Activated CD4-positive, CD25-positive, alpha-beta regulatory T cell (primary cell): Measurements from ENCODE around the gene PTPRF.
"Not testable (repeated sequence)": the region's sequence is repeated elsewhere in the genome, so short reads cannot be mapped to it uniquely, and the experiment has no call there.

Source experiments
- DNase-seq, 4 experiments: peaks; one replicate each; lab custom pipeline; 2025; lab: John Stamatoyannopoulos, UW

The PTPRF gene

DNA sequence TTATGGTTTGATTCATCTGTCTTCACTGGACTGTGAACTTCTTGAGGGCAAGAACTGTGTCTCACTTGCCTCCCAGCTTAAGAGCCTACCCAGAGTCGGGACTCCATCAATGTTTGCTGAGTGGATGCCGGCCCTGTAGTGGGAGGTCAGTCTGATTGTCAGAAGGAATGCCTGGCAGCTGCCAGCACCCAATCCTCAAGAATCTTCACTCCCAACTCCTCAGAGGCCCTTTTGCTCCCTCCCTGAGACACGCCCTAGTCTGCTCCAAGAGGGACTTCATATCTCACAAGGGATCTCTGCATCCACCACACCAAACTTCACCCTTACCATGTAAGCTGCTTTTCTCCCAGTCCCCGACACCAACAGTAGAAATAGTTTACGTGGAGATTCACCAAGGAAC is 104.0 kb downstream of the PTPRF start:
- no peak for DNase-seq

DNA sequence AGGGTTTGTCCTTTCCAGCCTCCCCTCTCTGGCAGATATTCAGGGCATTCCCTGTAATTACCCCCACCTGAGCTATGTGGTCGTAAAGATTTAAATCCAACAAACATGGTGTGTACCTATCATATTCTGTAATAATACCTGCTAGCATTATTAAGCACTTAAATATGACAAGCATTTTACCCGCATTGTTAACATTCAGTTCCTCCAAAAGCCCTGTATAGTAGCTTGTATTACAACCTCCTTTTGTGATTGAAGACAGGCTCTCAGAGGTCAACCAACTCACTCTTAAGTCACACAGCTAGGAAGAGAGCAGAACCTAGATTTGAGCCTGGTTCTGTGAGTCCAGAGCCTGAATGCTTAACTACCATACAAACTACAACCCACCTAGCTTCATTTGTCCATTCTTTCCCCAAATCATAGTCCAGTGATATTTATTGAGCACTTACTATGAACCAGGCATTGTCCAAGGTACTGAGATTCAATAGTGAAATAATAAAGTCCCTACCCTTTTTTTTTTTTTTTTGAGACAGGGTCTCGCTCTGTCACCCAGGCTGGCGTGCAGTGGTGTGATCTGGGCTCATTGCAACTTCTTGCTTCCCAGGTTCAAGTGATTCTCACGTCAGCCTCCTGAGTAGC is 105.4 kb downstream of the PTPRF start:
- no peak for DNase-seq

DNA sequence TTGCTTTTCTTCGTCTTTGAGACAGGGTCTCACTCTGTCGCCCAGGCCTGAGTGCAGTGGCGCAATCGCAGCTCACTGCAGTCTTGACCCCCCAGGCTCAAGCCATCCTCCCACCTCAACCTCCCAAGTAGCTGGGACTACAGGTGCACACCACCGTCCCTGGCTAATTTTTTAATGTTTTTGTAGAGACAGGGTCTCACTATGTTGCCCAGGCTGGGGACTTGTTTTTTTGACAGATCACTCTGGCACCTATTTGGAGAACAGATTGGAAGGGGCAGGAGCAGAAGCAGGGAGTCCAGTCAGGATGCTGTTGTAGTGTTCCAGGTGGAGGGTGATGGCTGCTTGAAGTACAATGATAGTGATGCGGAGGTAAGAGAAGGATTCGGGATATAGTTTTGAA is 106.6 kb downstream of the PTPRF start:
- DNase-seq: no peak

DNA sequence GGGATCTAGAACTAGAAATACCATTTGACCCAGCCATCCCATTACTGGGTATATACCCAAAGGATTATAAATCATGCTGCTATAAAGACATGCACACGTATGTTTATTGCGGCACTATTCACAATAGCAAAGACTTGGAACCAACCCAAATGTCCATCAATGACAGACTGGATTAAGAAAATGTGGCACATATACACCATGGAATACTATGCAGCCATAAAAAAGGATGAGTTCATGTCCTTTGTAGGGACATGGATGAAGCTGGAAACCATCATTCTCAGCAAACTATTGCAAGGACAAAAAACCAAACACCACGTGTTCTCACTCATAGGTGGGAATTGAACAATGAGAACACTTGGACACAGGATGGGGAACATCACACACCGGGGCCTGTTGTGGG is 107.7 kb downstream of the PTPRF start:
- not testable (repeated sequence) for DNase-seq

DNA sequence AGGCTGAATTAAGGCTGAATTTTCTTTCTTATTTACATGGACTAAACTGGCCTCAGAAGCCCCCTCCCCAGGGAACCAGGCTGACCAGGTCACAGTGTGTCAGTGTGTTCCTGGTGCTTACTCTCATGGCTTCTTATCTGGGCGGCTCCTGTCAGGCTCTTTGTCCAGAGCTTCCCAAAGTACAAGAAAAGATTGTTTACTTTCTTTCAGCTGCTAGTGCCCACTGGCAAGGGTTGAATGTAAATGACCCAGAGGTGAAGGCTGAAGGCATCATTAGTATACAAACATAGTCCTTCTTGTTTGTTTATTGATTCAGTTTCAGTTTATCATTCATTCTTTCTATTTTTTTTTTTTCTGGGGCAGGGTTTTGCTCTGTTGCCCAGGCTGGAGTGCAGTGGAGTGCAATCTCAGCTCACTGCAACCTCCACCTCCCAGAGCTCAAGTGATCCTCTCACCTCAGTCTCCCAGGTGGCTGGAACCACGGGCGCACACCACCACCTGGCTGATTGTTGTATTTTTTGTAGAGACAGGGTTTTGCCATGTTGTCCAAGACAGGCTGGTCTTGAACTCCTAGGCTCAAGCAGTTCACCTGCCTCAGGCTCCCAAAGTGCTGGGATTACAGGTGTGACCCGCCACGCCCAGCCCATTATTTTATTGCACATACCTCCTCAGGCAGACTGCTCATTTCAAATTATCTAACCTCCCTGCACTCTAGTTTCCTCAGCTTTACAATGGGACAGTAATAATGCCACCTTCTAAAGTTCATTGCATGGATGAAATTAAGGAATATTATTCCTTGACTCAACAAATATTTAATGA is 109.5 kb downstream of the PTPRF start:
- DNase-seq: no peak

DNA sequence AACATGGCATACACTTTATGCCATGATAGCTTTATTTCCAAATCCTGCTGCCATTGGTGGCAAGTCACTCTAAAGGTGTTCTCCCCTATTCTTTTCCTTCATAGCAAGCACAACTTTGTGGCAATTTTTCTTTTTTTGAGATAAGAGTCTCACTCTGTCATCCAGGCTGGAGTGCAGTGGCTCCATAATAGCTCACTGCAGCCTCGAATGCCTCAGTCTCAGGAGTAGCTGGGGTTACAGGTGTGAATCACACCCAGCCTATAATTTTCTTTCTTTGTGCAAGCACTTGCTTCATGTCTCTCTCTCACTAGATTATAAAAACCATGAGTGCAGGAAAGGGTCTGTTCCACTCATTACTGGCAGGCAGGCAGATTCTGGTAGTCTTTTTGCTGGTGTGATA is 113.9 kb downstream of the PTPRF start:
- no peak for DNase-seq

DNA sequence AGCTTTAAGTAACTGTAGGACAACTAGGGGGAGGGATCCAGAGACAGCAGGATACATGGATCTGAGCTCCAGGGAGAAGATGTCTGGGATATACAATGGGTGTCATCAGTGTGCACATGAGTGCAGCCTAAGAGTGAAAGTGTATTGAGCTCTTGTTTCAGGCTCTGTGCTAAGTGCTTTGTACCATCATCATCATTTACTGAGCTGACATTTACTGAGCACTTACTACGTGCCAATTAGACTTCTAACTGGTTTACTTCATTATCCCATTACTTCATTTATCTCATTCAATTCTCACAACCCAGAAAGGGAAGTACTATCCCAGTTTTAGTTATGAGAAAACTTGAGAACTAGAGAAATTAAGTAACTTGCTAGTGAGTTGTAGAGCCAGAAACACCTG is 114.8 kb downstream of the PTPRF start:
- no peak for DNase-seq

DNA sequence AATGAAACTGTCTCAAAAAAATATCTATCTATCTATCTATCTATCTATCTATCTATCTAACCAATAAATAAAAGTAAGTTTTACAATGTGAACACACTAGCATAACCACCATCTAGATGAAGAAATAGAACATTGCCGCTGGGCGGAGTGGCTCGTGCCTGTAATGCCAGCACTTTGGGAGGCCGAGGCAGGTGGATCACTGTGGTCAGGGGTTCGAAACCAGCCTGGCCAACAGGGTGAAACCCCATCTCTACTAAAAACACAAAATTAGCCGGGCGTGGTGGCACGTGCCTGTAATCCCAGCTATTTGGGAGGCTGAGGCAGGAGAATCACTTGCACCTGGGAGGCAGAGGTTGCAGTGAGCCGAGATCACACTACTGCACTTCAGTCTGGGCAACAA is 116.6 kb downstream of the PTPRF start:
- not testable (repeated sequence) for DNase-seq

DNA sequence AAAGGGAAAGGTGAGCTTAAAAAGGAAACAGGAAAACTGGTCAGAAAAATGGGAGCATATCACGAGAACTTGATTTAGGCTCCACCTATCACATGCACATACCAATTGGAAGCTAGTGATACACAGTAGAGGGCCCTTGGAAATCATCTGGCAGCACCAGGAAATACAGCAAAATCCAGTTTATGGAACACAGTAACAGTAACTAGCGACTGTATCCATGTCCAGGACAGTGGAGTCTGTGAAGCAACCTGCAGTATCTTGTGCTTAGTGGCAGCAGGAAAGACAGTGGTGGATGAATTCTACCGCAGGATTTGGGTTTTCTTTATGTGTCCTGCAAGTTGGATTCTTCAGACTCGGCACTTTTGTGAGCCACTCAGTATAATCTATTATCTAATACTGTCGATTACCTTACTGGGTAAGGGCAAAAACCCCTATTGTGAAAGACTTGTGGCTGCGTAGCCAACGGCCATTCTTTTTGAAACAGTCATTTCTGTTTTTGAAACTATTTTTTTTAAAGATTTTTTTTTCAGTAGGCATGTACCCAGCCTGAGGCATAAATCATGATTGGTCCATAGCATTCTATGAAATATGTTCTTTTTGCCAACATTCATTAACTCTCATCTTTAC is 117.7 kb downstream of the PTPRF start:
- no peak for DNase-seq

DNA sequence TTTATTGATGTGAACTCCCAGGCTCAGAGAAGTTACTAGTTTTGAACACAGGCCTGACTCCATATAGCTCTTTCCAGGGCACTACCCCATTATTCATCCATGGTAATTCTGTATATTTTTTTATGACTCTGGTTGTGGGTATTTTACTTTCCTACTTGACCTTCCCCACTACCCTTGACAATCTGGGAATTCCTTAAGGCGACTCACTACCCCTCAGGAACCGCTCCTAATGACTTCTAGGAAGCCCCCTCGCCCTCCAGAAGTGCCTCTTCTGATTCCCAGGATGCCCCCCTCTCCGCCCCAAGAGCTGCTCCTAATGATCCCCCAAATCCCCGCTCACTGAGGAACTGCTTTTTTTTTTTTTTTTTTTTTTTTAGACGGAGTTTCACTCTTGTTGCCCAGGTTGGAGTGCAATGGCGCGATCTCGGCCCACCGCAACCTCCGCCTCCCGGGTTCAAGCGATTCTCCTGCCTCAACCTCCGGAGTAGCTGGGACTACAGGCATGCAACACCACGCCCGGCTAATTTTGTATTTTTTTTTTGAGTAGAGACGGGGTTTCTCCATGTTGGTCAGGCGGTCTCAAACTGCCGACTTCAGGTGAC is 118.3 kb downstream of the PTPRF start:
- DNase-seq: no peak

DNA sequence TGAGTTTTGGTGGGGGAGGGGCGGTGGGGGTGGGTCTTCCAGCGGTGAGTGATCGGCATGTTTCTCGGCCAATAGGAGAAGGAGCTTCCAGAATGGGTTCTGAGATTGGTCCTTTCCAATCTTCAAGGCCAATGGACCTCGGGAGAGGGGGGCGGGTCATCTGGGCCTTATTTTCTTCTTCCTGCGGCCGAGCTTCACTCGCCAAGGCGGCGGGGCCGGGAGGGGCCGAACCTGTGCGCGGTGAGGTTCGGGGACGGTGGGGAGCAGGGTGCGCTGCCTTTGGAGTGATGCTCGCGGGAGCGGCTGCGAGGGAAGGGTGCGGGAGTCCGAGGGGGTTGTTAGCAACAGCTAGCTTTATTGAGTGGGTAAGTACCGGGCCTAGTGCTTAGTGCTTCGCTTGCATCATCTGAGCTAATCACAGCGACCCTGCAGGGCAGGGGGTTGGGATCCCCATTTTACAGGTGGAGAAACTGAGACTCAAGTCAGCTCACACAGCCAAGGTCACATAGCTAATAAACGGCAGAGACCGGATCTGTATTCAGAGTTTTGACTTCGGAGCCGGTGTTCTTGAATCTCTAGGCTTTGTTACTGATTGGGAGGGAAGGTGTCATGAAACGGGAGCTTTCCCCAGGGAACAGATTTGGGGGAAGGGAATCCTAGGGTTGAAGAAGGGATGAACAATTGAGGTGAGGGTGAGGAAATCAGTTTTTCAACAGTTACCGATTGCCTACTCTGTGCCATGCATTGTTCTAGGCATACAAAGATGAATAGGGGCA is 119.8 kb downstream of the PTPRF start:
- DNase-seq: peak; percentile 77 to 87 (median 80)

DNA sequence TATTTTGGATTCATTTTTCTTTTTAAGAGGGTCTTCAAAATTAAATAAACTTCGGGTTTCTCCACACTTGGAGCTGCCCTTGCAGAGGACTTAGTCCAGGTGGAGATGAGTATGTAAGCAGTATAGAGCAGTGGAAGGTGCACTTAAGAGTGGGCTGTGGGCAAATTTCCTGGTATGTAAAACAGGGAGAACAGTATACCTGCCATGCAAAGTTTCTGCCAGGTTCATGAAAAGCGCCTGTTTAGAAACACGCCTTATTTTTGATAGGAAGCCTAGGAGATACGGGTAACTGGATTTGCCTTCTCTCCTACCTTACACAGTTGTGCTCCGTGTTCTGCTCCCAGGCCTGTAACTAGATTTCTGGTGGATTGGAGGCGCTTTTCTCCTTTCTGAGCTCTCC is 120.5 kb downstream of the PTPRF start:
- no peak for DNase-seq

DNA sequence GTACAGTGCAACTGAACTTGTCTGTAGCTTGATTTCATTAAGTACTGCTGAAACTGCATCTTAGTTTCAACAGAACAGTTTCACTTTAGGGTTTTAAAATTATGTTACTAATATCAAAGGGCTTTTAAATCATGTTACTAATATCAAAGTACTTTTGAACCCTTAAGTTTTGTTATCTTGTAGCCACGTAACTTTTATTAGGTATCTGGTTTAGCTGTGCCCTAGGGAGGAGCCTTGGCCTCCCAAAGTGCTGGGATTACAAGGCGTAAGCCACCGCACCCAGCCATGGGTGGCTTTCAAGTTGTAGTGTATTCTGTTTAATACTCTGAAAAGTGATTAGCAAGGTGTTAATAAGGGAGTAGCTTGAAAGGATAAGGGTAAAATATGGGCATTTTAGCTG is 121.2 kb downstream of the PTPRF start:
- DNase-seq: no peak

DNA sequence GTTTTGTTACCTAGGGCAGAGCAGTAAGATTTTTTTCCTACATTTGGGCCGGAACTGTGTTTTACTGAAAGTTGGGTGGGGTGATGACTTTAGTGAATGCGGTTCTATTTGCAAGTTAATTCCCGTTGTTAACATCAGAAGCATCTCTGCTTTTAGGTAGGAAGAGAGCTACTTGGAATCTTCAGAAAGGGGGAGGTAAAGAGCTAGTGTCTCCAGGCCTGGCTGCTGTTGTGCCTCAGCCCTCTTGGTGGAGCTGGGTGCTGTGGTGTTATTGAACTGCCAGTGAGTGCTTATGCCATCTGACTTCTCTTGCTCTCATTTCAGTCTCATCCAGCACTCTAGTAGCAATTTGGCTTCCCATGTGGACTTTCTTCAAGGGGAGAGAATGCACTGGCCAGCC is 122.7 kb downstream of the PTPRF start:
- DNase-seq: no peak

DNA sequence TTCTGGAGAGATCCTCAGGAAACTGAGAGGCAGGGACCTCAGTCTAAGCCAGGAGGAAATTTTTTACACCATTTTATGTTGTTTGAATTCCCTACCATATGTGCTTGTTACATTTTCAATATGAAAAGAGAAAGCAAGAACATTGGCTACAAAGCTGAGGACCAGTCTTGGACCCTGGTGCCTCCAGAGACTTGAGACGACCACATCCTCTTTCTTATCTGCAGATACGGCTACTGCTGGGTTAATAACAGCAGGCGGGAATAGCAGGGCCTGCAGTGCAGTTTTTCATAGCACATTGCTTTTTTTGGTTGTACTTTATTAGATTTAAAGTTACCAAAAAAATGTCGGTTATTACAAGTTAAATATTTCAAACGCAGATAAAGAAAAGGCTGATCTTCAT is 123.2 kb downstream of the PTPRF start:
- DNase-seq: no peak

DNA sequence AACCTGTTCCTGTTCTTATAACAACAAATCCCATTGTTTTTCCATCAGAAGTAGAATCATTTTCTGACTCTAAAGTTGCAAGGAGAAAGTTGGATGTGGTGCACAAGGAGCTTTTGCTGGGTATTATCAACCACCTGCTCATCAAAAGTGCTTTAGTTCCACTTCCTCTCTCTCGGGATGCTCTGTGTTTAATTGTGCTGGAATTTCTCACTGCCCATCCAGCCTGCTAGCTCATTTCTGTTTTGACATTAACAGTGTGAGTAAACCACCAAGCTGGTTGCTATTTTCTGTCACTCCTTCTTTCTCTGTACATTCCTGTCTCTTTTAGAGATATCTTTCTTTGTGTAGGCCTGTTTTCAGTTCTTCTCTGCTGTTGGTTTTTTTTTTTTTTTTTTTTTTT is 125.3 kb downstream of the PTPRF start:
- DNase-seq: no peak

DNA sequence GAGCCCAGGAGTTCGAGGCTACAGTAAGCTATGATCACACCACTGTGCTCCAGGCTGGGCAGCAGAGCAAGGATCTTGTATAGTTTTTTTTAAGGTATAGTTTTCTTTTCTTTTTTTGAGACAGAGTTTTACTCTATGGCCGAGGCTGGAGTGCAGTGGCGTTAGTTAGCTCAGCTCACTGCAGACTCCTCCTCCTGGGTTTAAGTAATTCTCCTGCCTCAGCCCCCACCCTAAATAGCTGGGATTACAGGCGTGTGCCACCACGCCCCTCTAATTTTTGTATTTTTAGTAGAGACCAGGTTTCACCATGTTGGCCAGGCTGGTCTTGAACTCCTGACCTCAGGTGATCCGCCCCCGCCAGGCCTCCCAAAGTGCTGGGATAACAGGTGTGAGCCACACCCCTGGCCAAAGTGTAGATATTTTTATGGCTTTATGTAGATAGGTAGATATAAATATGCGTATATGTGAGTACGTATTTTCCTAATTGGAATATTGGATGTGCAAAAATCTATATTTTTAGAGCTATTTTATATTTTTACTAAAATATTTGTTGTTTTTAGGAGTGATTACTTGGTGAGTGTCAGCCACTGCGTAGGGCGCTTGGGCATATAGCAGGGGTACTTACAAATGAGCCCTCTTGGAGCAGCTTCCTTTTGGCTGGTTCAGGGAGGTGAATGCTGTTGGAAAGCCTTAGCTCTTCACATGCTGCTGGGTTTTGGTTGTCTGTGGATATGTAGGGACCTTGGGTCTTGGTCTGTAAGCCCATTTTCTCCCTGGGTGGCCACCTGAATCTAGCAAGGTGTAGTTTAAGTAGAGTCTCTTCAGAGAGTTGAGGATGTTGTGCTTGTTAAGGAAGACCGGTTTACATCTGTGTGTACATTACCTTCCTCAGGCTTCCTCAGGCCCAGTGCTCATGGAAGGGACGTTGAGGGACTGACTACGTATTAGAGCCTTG is 128.8 kb downstream of the PTPRF start:
- no peak for DNase-seq

DNA sequence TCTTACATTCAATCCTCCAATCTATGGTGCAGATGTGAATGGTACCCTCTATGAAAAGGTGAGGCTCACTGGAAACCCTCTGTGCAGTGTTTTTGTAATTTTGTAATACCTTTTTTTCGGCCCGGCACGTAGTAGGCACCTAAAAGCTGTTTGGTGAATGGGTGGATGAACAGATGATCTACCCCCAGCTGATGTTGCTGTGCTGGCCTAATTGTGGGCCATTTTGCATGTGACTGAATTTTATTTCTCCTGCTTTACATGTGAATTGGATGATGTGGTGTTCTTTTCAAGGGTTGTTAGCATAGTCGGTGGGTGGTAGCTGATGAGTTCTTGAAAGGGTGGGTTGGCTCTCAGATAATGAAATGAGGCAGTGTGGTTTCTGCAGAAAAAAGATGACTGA is 129.7 kb downstream of the PTPRF start:
- no peak for DNase-seq

DNA sequence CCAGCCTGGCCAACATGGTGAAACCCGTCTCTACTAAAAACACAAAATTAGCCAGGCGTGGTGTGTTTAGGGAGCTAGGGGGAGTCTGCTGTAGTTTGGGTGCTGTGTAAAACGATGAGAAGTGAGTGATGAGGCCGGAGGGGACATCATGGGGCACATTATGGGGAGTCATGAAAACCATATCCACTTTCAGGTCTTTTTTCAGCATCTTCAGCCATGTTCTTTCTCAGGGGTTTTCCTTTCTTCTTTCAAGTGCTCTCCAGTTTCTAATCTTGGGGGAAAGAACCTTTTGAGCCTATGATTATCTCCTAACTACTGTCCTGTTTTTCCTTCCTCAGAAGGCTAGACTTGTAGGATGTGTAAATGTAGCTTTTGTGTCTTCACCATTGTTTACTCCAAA is 133.7 kb downstream of the PTPRF start:
- no peak for DNase-seq

DNA sequence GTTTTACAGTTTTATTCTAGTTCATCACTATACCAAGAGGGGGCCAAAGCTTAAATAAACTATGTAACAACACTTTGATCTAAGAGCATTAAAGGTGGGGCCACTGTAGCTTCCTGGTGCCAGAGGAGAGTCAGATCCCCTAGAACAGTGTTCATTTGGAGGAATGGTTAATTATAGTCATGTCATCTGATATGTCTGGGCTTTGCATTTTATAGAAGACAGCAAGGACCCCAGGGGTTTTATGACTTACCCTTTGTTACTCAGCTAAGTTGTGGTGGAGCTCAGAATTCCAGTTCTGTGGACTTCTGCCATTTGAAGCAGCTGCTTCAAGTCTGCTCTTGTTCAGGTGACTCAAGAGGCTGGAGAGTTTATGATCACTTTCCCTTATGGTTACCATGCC is 135.9 kb downstream of the PTPRF start:
- DNase-seq: no peak

DNA sequence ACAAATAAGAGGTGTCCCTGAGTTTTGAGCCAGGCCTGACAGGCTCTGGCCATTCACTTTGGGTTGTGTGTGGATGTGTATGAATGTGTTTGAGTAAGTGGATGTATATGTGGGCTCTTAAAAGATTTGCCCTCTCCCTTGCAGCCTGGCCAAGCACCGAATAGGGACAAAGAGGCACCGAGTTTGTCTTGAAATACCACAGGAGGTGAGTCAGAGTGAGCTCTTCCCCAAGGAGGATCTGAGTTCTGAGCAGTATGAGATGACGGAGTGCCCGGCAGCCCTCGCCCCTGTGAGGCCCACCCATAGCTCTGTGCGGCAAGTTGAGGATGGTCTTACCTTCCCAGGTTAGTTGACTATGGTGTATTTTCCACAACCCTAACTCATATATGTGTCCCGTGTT is 138.3 kb downstream of the PTPRF start:
- no peak for DNase-seq
